Measurements from ENCODE around the gene DACH1.
A peak's percentile ranks its signal among the peaks of the same experiment; 100 is the strongest.

The DACH1 gene

DNA sequence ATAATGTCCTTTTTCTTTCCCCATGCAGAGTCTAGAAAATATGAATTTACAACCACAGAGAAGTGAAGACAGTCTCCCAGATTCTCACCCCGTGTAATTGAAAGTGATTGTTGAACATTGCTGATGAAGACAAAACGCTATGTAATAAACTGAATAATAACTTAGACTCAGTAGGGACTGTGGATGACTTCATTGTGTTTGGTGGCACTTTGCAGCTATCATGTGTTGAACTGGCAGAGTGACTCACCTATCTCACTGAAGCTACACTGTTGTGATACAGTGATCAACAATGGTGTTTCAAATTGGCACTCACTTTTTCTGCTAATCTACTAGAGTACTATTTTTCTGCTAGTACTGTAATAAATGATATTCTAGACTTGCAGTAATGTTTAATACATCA is 261.3 kb downstream of the DACH1 start (continued):
- TF ChIP-seq, protein P1, sequence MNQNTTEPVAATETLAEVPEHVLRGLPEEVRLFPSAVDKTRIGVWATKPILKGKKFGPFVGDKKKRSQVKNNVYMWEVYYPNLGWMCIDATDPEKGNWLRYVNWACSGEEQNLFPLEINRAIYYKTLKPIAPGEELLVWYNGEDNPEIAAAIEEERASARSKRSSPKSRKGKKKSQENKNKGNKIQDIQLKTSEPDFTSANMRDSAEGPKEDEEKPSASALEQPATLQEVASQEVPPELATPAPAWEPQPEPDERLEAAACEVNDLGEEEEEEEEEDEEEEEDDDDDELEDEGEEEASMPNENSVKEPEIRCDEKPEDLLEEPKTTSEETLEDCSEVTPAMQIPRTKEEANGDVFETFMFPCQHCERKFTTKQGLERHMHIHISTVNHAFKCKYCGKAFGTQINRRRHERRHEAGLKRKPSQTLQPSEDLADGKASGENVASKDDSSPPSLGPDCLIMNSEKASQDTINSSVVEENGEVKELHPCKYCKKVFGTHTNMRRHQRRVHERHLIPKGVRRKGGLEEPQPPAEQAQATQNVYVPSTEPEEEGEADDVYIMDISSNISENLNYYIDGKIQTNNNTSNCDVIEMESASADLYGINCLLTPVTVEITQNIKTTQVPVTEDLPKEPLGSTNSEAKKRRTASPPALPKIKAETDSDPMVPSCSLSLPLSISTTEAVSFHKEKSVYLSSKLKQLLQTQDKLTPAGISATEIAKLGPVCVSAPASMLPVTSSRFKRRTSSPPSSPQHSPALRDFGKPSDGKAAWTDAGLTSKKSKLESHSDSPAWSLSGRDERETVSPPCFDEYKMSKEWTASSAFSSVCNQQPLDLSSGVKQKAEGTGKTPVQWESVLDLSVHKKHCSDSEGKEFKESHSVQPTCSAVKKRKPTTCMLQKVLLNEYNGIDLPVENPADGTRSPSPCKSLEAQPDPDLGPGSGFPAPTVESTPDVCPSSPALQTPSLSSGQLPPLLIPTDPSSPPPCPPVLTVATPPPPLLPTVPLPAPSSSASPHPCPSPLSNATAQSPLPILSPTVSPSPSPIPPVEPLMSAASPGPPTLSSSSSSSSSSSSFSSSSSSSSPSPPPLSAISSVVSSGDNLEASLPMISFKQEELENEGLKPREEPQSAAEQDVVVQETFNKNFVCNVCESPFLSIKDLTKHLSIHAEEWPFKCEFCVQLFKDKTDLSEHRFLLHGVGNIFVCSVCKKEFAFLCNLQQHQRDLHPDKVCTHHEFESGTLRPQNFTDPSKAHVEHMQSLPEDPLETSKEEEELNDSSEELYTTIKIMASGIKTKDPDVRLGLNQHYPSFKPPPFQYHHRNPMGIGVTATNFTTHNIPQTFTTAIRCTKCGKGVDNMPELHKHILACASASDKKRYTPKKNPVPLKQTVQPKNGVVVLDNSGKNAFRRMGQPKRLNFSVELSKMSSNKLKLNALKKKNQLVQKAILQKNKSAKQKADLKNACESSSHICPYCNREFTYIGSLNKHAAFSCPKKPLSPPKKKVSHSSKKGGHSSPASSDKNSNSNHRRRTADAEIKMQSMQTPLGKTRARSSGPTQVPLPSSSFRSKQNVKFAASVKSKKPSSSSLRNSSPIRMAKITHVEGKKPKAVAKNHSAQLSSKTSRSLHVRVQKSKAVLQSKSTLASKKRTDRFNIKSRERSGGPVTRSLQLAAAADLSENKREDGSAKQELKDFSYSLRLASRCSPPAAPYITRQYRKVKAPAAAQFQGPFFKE (tag by site-specific recombination; IDR thresholded peaks at IDR 0.05; ENCODE audit: borderline replicate concordance): no peak
- TF ChIP-seq ZNF112 (tag by site-specific recombination; IDR thresholded peaks at IDR 0.05): no peak
- TF ChIP-seq ZNF274 (IDR thresholded peaks at IDR 0.05; ENCODE audit: low read length): no peak
- no peak for TF ChIP-seq ZNF274 (tag by site-specific recombination; IDR thresholded peaks at IDR 0.05; ENCODE audit: borderline replicate concordance)
- peak; percentile 56; the same call in 1 of the 2 replicates for TF ChIP-seq ZNF629 (tag by site-specific recombination; IDR thresholded peaks at IDR 0.05)
- TF ChIP-seq ZNF510 (tag by site-specific recombination; IDR thresholded peaks at IDR 0.05; ENCODE audit: insufficient replicate concordance): no peak
- no peak for TF ChIP-seq ZEB2 (tag by site-specific recombination; IDR thresholded peaks at IDR 0.05)
- no peak for TF ChIP-seq ZNF335 (tag by site-specific recombination; conservative IDR thresholded peaks at IDR 0.05)
- TF ChIP-seq, protein P2, sequence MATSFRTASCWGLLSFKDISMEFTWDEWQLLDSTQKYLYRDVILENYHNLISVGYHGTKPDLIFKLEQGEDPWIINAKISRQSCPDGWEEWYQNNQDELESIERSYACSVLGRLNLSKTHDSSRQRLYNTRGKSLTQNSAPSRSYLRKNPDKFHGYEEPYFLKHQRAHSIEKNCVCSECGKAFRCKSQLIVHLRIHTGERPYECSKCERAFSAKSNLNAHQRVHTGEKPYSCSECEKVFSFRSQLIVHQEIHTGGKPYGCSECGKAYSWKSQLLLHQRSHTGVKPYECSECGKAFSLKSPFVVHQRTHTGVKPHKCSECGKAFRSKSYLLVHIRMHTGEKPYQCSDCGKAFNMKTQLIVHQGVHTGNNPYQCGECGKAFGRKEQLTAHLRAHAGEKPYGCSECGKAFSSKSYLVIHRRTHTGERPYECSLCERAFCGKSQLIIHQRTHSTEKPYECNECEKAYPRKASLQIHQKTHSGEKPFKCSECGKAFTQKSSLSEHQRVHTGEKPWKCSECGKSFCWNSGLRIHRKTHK (tag by site-specific recombination; IDR thresholded peaks at IDR 0.05): no peak
- TF ChIP-seq ZNF169 (tag by site-specific recombination; IDR thresholded peaks at IDR 0.05): no peak
- TF ChIP-seq, protein P3, sequence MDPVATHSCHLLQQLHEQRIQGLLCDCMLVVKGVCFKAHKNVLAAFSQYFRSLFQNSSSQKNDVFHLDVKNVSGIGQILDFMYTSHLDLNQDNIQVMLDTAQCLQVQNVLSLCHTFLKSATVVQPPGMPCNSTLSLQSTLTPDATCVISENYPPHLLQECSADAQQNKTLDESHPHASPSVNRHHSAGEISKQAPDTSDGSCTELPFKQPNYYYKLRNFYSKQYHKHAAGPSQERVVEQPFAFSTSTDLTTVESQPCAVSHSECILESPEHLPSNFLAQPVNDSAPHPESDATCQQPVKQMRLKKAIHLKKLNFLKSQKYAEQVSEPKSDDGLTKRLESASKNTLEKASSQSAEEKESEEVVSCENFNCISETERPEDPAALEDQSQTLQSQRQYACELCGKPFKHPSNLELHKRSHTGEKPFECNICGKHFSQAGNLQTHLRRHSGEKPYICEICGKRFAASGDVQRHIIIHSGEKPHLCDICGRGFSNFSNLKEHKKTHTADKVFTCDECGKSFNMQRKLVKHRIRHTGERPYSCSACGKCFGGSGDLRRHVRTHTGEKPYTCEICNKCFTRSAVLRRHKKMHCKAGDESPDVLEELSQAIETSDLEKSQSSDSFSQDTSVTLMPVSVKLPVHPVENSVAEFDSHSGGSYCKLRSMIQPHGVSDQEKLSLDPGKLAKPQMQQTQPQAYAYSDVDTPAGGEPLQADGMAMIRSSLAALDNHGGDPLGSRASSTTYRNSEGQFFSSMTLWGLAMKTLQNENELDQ (tag by site-specific recombination; IDR thresholded peaks at IDR 0.05; ENCODE audit: low read depth): no peak
- no peak for TF ChIP-seq ZNF23 (tag by site-specific recombination; IDR thresholded peaks at IDR 0.05; ENCODE audit: borderline replicate concordance)
- TF ChIP-seq ZNF366 (tag by site-specific recombination; conservative IDR thresholded peaks at IDR 0.05): peak; percentile 42
- TF ChIP-seq HOXA7 (CRISPR knock-in tag; IDR thresholded peaks at IDR 0.05; ENCODE audit: borderline replicate concordance): no peak
- no peak for TF ChIP-seq GLI4 (tag by site-specific recombination; IDR thresholded peaks at IDR 0.05)
- no peak for TF ChIP-seq ZNF350 (tag by site-specific recombination; IDR thresholded peaks at IDR 0.05)
- no peak for TF ChIP-seq ZNF843 (tag by site-specific recombination; IDR thresholded peaks at IDR 0.05)
- TF ChIP-seq ZNF830 (tag by site-specific recombination; IDR thresholded peaks at IDR 0.05; ENCODE audit: low read depth): no peak
- TF ChIP-seq ZNF416 (tag by site-specific recombination; IDR thresholded peaks at IDR 0.05): no peak
- no peak for TF ChIP-seq ZNF658 (tag by site-specific recombination; IDR thresholded peaks at IDR 0.05)
- no peak for TF ChIP-seq ZXDB (tag by site-specific recombination; IDR thresholded peaks at IDR 0.05)
- TF ChIP-seq ZNF747 (tag by site-specific recombination; IDR thresholded peaks at IDR 0.05): no peak
- peak; percentile 42 for TF ChIP-seq ZNF529 (tag by site-specific recombination; IDR thresholded peaks at IDR 0.05; ENCODE audit: insufficient replicate concordance)
- TF ChIP-seq, protein P4, sequence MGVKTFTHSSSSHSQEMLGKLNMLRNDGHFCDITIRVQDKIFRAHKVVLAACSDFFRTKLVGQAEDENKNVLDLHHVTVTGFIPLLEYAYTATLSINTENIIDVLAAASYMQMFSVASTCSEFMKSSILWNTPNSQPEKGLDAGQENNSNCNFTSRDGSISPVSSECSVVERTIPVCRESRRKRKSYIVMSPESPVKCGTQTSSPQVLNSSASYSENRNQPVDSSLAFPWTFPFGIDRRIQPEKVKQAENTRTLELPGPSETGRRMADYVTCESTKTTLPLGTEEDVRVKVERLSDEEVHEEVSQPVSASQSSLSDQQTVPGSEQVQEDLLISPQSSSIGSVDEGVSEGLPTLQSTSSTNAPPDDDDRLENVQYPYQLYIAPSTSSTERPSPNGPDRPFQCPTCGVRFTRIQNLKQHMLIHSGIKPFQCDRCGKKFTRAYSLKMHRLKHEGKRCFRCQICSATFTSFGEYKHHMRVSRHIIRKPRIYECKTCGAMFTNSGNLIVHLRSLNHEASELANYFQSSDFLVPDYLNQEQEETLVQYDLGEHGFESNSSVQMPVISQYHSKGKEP (tag by site-specific recombination; IDR thresholded peaks at IDR 0.05): no peak
- TF ChIP-seq ZNF214 (tag by site-specific recombination; IDR thresholded peaks at IDR 0.05; ENCODE audit: borderline replicate concordance): no peak
- TF ChIP-seq ZNF223 (tag by site-specific recombination; IDR thresholded peaks at IDR 0.05): no peak
- TF ChIP-seq ZBTB17 (tag by site-specific recombination; IDR thresholded peaks at IDR 0.05): peak; percentile 62
- no peak for TF ChIP-seq ZNF292 (tag by site-specific recombination; IDR thresholded peaks at IDR 0.05; ENCODE audit: borderline replicate concordance, low read depth)
- TF ChIP-seq ZNF239 (tag by site-specific recombination; IDR thresholded peaks at IDR 0.05): no peak
- peak; percentile 93 for TF ChIP-seq ZNF664 (tag by site-specific recombination; IDR thresholded peaks at IDR 0.05)
